ENCODE results near the gene RSRP1.
"Not testable (repeated sequence)": the region's sequence is repeated elsewhere in the genome, so short reads cannot be mapped to it uniquely, and the experiment has no call there.

GRCh38 chr1:25279693-25280111, 32.4 kb upstream of the RSRP1 start:
- TF ChIP-seq POLR2AphosphoS5 (IDR thresholded peaks at IDR 0.05; ENCODE audit: low read depth, low read length); POLR2A (IDR thresholded peaks at IDR 0.05; ENCODE audit: low read depth, low read length); TAF1 (IDR thresholded peaks at IDR 0.05; ENCODE audit: borderline replicate concordance, low read depth, low read length): not testable (repeated sequence)

Data from GM12892 (cell line).